Trophoblast cell (in vitro differentiated cells and primary cell): ENCODE data around the gene RAB11FIP3.

Experiments
- DNase-seq, 2 donors: peaks; one replicate each; pipeline ENCODE4 v3.0.0-alpha.2; 2016
- H2AFZ ChIP-seq: 2 replicates; pipeline ENCODE4 v1.6.1; 2013; ENCODE audit warnings: low read length, moderate library complexity, mild to moderate bottlenecking; ENCODE audit not compliant: insufficient read depth, poor library complexity
- H2AK5ac ChIP-seq: 2 replicates; pipeline ENCODE4 v1.6.1; 2013; ENCODE audit warnings: mild to moderate bottlenecking, low read length
- H2BK120ac ChIP-seq: 2 replicates; pipeline ENCODE4 v1.6.1; 2013; ENCODE audit warnings: low read length, mild to moderate bottlenecking, moderate library complexity; ENCODE audit not compliant: insufficient read depth, poor library complexity
- H2BK12ac ChIP-seq: 2 replicates; pipeline ENCODE4 v1.6.1; 2013; ENCODE audit warnings: mild to moderate bottlenecking, low read length, moderate library complexity
- H2BK5ac ChIP-seq: 2 replicates; pipeline ENCODE4 v1.6.1; 2013; ENCODE audit warnings: low read length, low read depth, moderate library complexity, mild to moderate bottlenecking; ENCODE audit not compliant: poor library complexity
- H3K14ac ChIP-seq: 2 replicates; pipeline ENCODE4 v1.6.1; 2013; ENCODE audit warnings: mild to moderate bottlenecking, low read length
- H3K18ac ChIP-seq: 2 replicates; pipeline ENCODE4 v1.6.1; 2013; ENCODE audit warnings: mild to moderate bottlenecking, low read length
- H3K23ac ChIP-seq: 2 replicates; pipeline ENCODE4 v1.6.1; 2013; ENCODE audit warnings: low read length
- H3K27ac ChIP-seq: 2 replicates; pipeline ENCODE4 v1.5.1; 2013; ENCODE audit warnings: low read depth, mild to moderate bottlenecking, inconsistent platforms, low read length, moderate library complexity
- H3K27me3 ChIP-seq: 2 replicates; pipeline ENCODE4 v1.6.1; 2013; ENCODE audit warnings: inconsistent platforms, mild to moderate bottlenecking, low read length, moderate library complexity; ENCODE audit not compliant: insufficient read depth
- H3K36me3 ChIP-seq, 2 experiments: 1 replicate in 1 of 2; 2 replicates in 1 of 2; pipeline ENCODE4 v1.6.1; 2013; ENCODE audit warnings: low read length in 2 of 2, mild to moderate bottlenecking in 2 of 2, moderate library complexity in 1 of 2; ENCODE audit not compliant: insufficient read depth in 2 of 2, control insufficient read depth in 1 of 2
- H3K4ac ChIP-seq: 2 replicates; pipeline ENCODE4 v1.6.1; 2013; ENCODE audit warnings: low read depth, mild to moderate bottlenecking, low read length, moderate library complexity
- H3K4me1 ChIP-seq, 2 experiments: 1 replicate in 1 of 2; 2 replicates in 1 of 2; pipeline ENCODE4 v1.6.1; 2013; ENCODE audit warnings: low read length in 2 of 2, mild to moderate bottlenecking in 2 of 2, moderate library complexity in 1 of 2; ENCODE audit not compliant: insufficient read depth in 2 of 2, control insufficient read depth in 1 of 2
- H3K4me2 ChIP-seq: 2 replicates; pipeline ENCODE4 v1.6.1; 2013; ENCODE audit warnings: inconsistent platforms, mild to moderate bottlenecking, low read length, moderate library complexity
- H3K4me3 ChIP-seq: 2 replicates; pipeline ENCODE4 v1.5.1; 2013; ENCODE audit warnings: mild to moderate bottlenecking, low read depth, low read length, inconsistent platforms
- H3K79me1 ChIP-seq: one replicate; pipeline ENCODE4 v1.6.1; 2013; ENCODE audit warnings: low read length
- H3K79me2 ChIP-seq: 2 replicates; pipeline ENCODE4 v1.6.1; 2013; ENCODE audit warnings: low read length, mild to moderate bottlenecking; ENCODE audit not compliant: control insufficient read depth, insufficient read depth, poor library complexity
- H3K9ac ChIP-seq: 2 replicates; pipeline ENCODE4 v1.6.1; 2013; ENCODE audit warnings: mild to moderate bottlenecking, low read length
- H3K9me3 ChIP-seq: 2 replicates; pipeline ENCODE4 v1.6.1; 2013; ENCODE audit warnings: low read depth, mild to moderate bottlenecking, control low read depth, inconsistent platforms, low read length; ENCODE audit not compliant: insufficient read depth
- H4K12ac ChIP-seq: 2 replicates; pipeline ENCODE4 v1.6.1; 2013; ENCODE audit warnings: low read depth, mild to moderate bottlenecking, low read length, moderate library complexity
- H4K8ac ChIP-seq: 2 replicates; pipeline ENCODE4 v1.6.1; 2013; ENCODE audit warnings: low read depth, mild to moderate bottlenecking, low read length, moderate library complexity
- H4K91ac ChIP-seq: one replicate; pipeline ENCODE4 v1.6.1; 2013; ENCODE audit warnings: low read depth, mild to moderate bottlenecking, low read length, moderate library complexity
- WGBS: extraction: QIAGEN DNeasy Blood & Tissue Kit; methylation state at CpG from one replicate; pipeline ENCODE4 v1.1.7; 2013; ENCODE audit warnings: missing lambda C conversion rate; ENCODE audit not compliant: insufficient read length, insufficient coverage; ENCODE audit errors: extremely low coverage; 5-methylcytosine and 5-hydroxymethylcytosine counted together

The RAB11FIP3 gene

GRCh38 chr16:444027-444426 is 18.6 kb downstream of the RAB11FIP3 start:
- no peaks in the 10 kb centered on the region for H3K79me2 ChIP-seq
- no peaks in the 10 kb centered on the region for H3K9me3 ChIP-seq
- no peak overlapping the region for H3K9ac ChIP-seq
- H3K14ac ChIP-seq, result no peak overlapping the region
- H4K8ac ChIP-seq, result no peak overlapping the region
- no peak overlapping the region for H3K4me3 ChIP-seq
- WGBS, result no CpG with 5 or more reads among the region's 10 CpGs
- H2AK5ac ChIP-seq, result no peak overlapping the region
- H4K91ac ChIP-seq, result no peak overlapping the region
- H3K4ac ChIP-seq, result no peak overlapping the region
- no peak overlapping the region for H2BK5ac ChIP-seq
- H3K23ac ChIP-seq, result no peak overlapping the region
- no peak overlapping the region for H3K18ac ChIP-seq
- no peak overlapping the region for H2BK12ac ChIP-seq
- no peaks in the 10 kb centered on the region for H3K36me3 ChIP-seq
- no peak overlapping the region for H3K27ac ChIP-seq
- no peak overlapping the region for H2BK120ac ChIP-seq
- no peak for DNase-seq
- H4K12ac ChIP-seq, result no peak overlapping the region
- peaks cover 4 to 7% of the 10 kb centered on the region in 2 experiments for H3K4me1 ChIP-seq
- H2AFZ ChIP-seq, result no peak overlapping the region
- no peaks in the 10 kb centered on the region for H3K79me1 ChIP-seq
- no peak overlapping the region for H3K4me2 ChIP-seq
- H3K27me3 ChIP-seq, result no peaks in the 10 kb centered on the region

- Histone ChIP-seq H2AFZ (no peak overlapping the region), H4K91ac (no peak overlapping the region), H2BK120ac (no peak overlapping the region), H4K8ac (no peak overlapping the region), H3K4me2 (no peak overlapping the region), H3K4me1 (peaks cover 4 to 7% of the 10 kb centered on the region in 2 experiments), H3K18ac (peak overlapping the region; percentile 61), H3K36me3 (no peaks in the 10 kb centered on the region), H4K12ac (no peak overlapping the region), H3K4ac (peak overlapping the region; percentile 24), H3K79me1 (no peaks in the 10 kb centered on the region), H2BK5ac (no peak overlapping the region), H3K4me3 (no peak overlapping the region), H3K23ac (no peak overlapping the region), H3K9ac (no peak overlapping the region), H3K27ac (no peak overlapping the region), H2BK12ac (no peak overlapping the region), H3K9me3 (no peaks in the 10 kb centered on the region), H3K27me3 (no peaks in the 10 kb centered on the region), H3K14ac (no peak overlapping the region), H3K79me2 (no peaks in the 10 kb centered on the region), H2AK5ac (no peak overlapping the region)
- DNase-seq, result no peak
- no CpG with 5 or more reads among the region's 4 CpGs for WGBS
Measured at GRCh38 chr16:445566-445965, 20.1 kb downstream of the RAB11FIP3 start.

- no CpG with 5 or more reads among the region's 8 CpGs for WGBS
Measured at GRCh38 chr16:450385-450784, 24.9 kb downstream of the RAB11FIP3 start.

DNA sequence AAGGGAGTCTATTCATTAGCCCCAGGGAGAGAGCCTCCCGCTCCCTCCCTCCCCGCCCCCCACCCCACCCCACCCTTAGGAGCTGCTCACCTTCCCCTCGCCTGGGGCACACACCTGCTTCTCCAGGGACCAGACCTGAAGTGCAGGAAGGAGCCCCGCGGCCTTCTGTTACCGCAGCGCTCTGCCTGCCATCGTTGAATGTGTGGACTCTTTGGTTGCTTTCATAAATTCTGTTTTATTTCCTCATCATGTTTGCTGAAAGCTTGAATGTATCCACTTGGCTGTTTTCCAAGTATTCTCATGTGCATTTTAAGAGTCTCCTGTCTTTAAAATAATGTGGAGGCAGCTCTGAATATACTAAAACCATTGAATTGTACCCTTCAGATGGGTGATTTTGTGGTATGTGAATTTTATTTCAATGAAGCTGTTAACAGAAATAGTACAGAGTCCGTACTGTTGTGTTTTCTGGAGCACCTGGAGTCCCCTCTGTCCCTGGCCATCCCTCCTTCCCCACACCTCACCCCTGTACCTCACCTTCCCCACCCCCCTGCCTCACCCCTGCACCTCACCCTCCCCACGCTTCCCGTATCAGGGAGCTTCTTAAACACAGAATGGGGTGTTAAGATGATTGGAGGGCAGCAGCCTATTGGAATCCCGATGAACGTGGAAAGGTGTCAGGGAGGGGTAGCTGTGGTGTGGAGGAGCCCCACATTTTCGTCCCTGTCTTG is 25.5 kb downstream of the RAB11FIP3 start:
- Histone ChIP-seq H3K14ac (no peak overlapping the region), H2BK120ac (no peak overlapping the region), H3K36me3 (no peaks in the 10 kb centered on the region), H4K8ac (no peak overlapping the region), H3K27ac (no peak overlapping the region), H3K27me3 (no peaks in the 10 kb centered on the region), H4K91ac (no peak overlapping the region), H3K18ac (peak overlapping the region; percentile 59), H3K4me1 (no peaks in the 10 kb centered on the region), H3K9me3 (no peaks in the 10 kb centered on the region), H4K12ac (no peak overlapping the region), H2BK5ac (no peak overlapping the region), H3K4me3 (no peak overlapping the region), H2BK12ac (no peak overlapping the region), H2AFZ (no peak overlapping the region), H3K23ac (no peak overlapping the region), H3K79me2 (no peaks in the 10 kb centered on the region), H3K9ac (no peak overlapping the region), H3K4me2 (no peak overlapping the region), H3K79me1 (no peaks in the 10 kb centered on the region), H3K4ac (no peak overlapping the region), H2AK5ac (no peak overlapping the region)
- WGBS, result no CpG with 5 or more reads among the region's 14 CpGs
- no peak for DNase-seq

More at GRCh38 chr16:450385-450784, 24.9 kb downstream of the RAB11FIP3 start:
- no peak overlapping the region for H3K4me3 ChIP-seq
- H3K79me2 ChIP-seq, result no peaks in the 10 kb centered on the region
- H2AFZ ChIP-seq, result no peak overlapping the region
- no peak overlapping the region for H3K23ac ChIP-seq
- H3K4me2 ChIP-seq, result no peak overlapping the region
- no peaks in the 10 kb centered on the region for H3K79me1 ChIP-seq
- no peak for DNase-seq
- no peak overlapping the region for H3K14ac ChIP-seq
- H3K36me3 ChIP-seq, result no peaks in the 10 kb centered on the region
- no peak overlapping the region for H3K27ac ChIP-seq
- no peak overlapping the region for H2BK12ac ChIP-seq
- no peak overlapping the region for H4K8ac ChIP-seq
- no peak overlapping the region for H3K18ac ChIP-seq
- no peak overlapping the region for H2BK5ac ChIP-seq
- no peaks in the 10 kb centered on the region for H3K27me3 ChIP-seq
- no peak overlapping the region for H3K4ac ChIP-seq
- H2AK5ac ChIP-seq, result no peak overlapping the region
- no peak overlapping the region for H4K91ac ChIP-seq
- H4K12ac ChIP-seq, result no peak overlapping the region
- no peak overlapping the region for H3K9ac ChIP-seq
- H2BK120ac ChIP-seq, result no peak overlapping the region
- H3K9me3 ChIP-seq, result no peaks in the 10 kb centered on the region
- H3K4me1 ChIP-seq, result no peaks in the 10 kb centered on the region
